ENCODE results near the gene ADRB2. TPM values are rescaled to one million over a fixed set of nuclear protein-coding genes. Genes with fewer than 3 reads are reported as not detected.

Gene ADRB2
- total RNA-seq, 4 donors from 2014 or later, result 4.8 to 9.8 (median 6.2) TPM

DNA sequence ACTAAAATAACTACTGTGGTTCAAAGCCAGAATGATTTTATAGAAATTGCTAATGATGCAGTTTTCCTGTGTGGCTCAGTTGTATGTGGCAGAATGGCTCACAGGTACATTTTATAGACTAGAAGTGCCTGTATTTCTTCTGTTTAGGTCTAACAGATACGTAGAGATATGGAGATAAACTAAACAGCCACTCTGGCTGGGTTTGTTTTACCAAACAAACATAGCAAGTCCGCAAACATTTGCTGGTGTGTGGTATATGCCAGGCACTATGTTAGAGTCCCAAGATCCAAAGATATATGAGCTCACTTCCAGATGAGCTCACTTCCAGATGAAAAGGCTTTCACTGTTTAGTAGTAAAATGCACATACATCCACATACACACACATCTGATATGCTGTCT, 24.4 kb downstream of the ADRB2 start:
- DNase-seq (ENCODE audit: low spot score in 2 of 2), result no peak
- H3K36me3 ChIP-seq, result no peaks in the 10 kb centered on the region
- H3K27me3 ChIP-seq, result no peaks in the 10 kb centered on the region
- no peak for TF ChIP-seq POLR2A (IDR thresholded peaks at IDR 0.05)
- TF ChIP-seq, protein P1, sequence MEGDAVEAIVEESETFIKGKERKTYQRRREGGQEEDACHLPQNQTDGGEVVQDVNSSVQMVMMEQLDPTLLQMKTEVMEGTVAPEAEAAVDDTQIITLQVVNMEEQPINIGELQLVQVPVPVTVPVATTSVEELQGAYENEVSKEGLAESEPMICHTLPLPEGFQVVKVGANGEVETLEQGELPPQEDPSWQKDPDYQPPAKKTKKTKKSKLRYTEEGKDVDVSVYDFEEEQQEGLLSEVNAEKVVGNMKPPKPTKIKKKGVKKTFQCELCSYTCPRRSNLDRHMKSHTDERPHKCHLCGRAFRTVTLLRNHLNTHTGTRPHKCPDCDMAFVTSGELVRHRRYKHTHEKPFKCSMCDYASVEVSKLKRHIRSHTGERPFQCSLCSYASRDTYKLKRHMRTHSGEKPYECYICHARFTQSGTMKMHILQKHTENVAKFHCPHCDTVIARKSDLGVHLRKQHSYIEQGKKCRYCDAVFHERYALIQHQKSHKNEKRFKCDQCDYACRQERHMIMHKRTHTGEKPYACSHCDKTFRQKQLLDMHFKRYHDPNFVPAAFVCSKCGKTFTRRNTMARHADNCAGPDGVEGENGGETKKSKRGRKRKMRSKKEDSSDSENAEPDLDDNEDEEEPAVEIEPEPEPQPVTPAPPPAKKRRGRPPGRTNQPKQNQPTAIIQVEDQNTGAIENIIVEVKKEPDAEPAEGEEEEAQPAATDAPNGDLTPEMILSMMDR (IDR thresholded peaks at IDR 0.05), result no peak
- TF ChIP-seq EP300 (IDR thresholded peaks at IDR 0.05), result no peak
- no peak overlapping the region for H3K4me3 ChIP-seq
- 86 to 96% methylated on average over 2 of the region's 2 CpGs for WGBS, 2 donors
- H3K9me3 ChIP-seq, result no peaks in the 10 kb centered on the region
- peaks cover 0 to 12% (median 0%) of the 10 kb centered on the region in 4 donors for H3K4me1 ChIP-seq
- no peak overlapping the region for H3K27ac ChIP-seq

DNA sequence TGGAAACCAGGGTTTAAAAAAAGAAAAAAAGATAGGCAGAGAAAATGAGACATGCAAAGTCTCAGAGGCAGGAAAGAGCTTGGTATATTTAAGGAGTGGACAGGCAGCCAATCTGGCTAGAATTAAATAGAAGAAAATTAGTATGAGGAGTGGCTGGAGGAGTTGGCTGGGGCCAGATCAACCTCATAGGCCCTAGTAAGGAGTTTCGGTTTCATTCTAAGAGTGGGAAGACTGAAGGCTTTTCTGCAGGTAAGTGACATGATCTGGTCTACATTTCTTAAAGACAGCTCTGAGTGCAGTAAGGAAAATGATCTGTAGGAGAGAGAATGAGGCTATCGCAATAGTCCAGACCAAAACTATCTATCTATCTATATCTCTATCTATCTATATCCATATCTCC, 27.5 kb downstream of the ADRB2 start:
- no peak for DNase-seq (ENCODE audit: low spot score in 2 of 2)
- H3K27ac ChIP-seq, result no peak overlapping the region
- H3K36me3 ChIP-seq, result no peaks in the 10 kb centered on the region
- H3K9me3 ChIP-seq, result no peaks in the 10 kb centered on the region
- H3K27me3 ChIP-seq, result no peaks in the 10 kb centered on the region
- WGBS, 2 donors, result 86% methylated on average over 2 of the region's 2 CpGs
- TF ChIP-seq POLR2A (IDR thresholded peaks at IDR 0.05), result no peak
- no peak for TF ChIP-seq EP300 (IDR thresholded peaks at IDR 0.05)
- TF ChIP-seq, protein P1 (IDR thresholded peaks at IDR 0.05), result no peak
- H3K4me3 ChIP-seq, result no peak overlapping the region
- peaks cover 0 to 21% (median 0%) of the 10 kb centered on the region in 4 donors for H3K4me1 ChIP-seq

DNA sequence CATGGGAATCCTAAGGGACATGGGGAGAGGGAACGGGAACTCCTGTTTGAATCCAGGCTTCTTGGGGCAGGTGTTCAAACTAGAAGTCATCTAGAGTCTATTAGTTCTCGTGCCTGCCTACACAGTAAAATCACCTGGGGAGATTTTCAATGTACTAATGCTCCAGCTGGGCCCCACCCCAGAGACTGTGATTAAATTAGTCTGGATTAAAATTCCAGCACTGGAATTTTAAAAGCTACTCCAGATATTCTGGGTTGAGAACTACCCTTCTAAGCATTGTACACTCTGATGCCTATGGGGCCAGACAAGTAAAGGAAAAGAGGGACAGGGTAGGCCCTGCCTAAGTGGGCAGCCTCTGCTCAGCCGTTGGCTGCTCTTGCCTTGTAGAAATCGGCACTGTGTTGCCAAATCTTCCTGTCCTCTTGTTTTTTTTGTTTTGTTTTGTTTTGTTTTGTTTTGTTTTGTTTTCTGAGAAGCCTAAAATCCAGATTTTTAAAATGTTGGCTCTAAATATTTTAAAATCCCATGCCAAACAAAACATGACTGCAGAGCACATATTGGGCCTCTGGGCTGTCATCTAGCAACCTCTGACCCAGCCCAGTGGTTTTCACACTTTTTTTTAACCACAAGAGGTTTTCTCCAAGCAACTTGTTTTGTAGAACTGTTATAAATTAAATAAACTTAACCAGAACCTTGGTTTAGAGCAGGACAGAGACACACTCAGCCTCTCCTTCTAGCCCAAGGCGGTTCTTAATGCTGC, 29.0 kb downstream of the ADRB2 start:
- no peaks in the 10 kb centered on the region for H3K36me3 ChIP-seq
- TF ChIP-seq POLR2A (IDR thresholded peaks at IDR 0.05), result no peak
- H3K4me3 ChIP-seq, result no peak overlapping the region
- peaks cover 0 to 24% (median 0%) of the 10 kb centered on the region in 4 donors for H3K4me1 ChIP-seq
- WGBS, 2 donors, result 57 to 62% methylated on average over 5 of the region's 5 CpGs
- H3K27ac ChIP-seq, result no peak overlapping the region
- H3K9me3 ChIP-seq, result no peaks in the 10 kb centered on the region
- no peak for DNase-seq (ENCODE audit: low spot score in 2 of 2)
- no peaks in the 10 kb centered on the region for H3K27me3 ChIP-seq

DNA sequence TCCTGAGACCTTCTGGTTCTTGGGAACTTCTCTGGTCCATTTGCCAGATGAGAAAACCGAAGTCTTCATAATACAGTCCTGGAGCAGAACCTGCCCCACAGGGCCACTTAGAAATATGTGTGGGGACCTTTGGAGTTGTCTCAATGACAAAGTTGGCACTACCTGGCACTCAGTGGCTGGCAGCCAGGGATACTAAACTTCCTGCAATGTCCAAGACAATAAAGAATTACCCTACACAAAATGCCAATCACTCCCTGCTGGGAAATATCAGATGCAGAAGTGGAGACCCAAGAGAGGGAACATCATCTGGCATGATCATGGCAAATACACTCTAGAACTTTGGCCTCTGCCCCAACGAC, 29.6 kb downstream of the ADRB2 start:
- Histone ChIP-seq H3K4me3 (no peak overlapping the region), H3K4me1 (peaks cover 0 to 24% (median 0%) of the 10 kb centered on the region in 4 donors), H3K27ac (no peak overlapping the region), H3K36me3 (no peaks in the 10 kb centered on the region), H3K9me3 (no peaks in the 10 kb centered on the region), H3K27me3 (no peaks in the 10 kb centered on the region)
- DNase-seq (ENCODE audit: low spot score in 2 of 2), result no peak
- no peak for TF ChIP-seq POLR2A (IDR thresholded peaks at IDR 0.05)
- no peak for TF ChIP-seq EP300 (IDR thresholded peaks at IDR 0.05)
- TF ChIP-seq, protein P1 (IDR thresholded peaks at IDR 0.05), result no peak
- WGBS, 2 donors, result 64 to 65% methylated on average over 2 of the region's 2 CpGs

DNA sequence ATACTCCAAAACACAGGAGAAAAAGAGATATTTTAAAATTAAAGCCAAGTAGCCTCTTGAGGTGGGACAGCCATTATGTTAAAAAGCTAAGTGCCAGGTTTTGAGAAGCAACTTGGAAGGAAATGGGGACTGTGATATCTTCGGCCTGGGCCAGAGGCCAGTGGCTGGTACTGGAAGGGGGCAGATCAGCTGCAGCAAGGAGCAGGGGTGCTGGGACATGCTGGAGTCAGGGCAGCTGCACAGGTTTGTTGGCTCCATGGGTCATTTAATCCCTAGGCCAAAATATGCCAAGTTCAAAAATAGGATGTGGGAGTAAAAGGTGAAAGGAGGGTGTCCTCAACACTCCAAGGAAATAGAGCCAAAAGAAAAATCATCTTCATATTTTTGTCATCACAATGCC, 30.0 kb downstream of the ADRB2 start:
- Histone ChIP-seq H3K27ac (no peak overlapping the region), H3K4me3 (no peak overlapping the region), H3K27me3 (no peaks in the 10 kb centered on the region), H3K36me3 (no peaks in the 10 kb centered on the region), H3K4me1 (peaks cover 0 to 24% (median 0%) of the 10 kb centered on the region in 4 donors), H3K9me3 (no peaks in the 10 kb centered on the region)
- 82 to 93% methylated on average over 1 of the region's 1 CpG for WGBS, 2 donors
- no peak for DNase-seq (ENCODE audit: low spot score in 2 of 2)
- no peak for TF ChIP-seq POLR2A (IDR thresholded peaks at IDR 0.05)
- TF ChIP-seq, protein P1 (IDR thresholded peaks at IDR 0.05), result no peak
- TF ChIP-seq EP300 (IDR thresholded peaks at IDR 0.05), result no peak
